ENCODE measurements around the gene RALGAPA2.

RALGAPA2 gene

GRCh38 chr20:20395903-20396568 is 316.4 kb downstream of the RALGAPA2 start:
- DNase-seq: no peak

- DNase-seq: no peak
These were observed 317.4 kb downstream of the RALGAPA2 start for GRCh38 chr20:20395087-20395486.

- DNase-seq: peak; percentile 74 to 86 (median 81)
These were observed 319.0 kb downstream of the RALGAPA2 start for GRCh38 chr20:20393207-20394120.

GRCh38 chr20:20391766-20392165 is 320.7 kb downstream of the RALGAPA2 start:
- no peak for DNase-seq

- DNase-seq: no peak
These were observed 321.3 kb downstream of the RALGAPA2 start for GRCh38 chr20:20391115-20391514.

GRCh38 chr20:20390393-20390792 is 322.1 kb downstream of the RALGAPA2 start:
- no peak for DNase-seq

- no peak for DNase-seq
These were observed 326.3 kb downstream of the RALGAPA2 start for GRCh38 chr20:20386192-20386591.

GRCh38 chr20:20375862-20376261 is 336.6 kb downstream of the RALGAPA2 start:
- DNase-seq: no peak

- DNase-seq: no peak
These were observed 339.3 kb downstream of the RALGAPA2 start for GRCh38 chr20:20373091-20373571.

- DNase-seq: no peak
These were observed 340.8 kb downstream of the RALGAPA2 start for GRCh38 chr20:20371681-20372080.

GRCh38 chr20:20371083-20371482 is 341.4 kb downstream of the RALGAPA2 start:
- DNase-seq: peak in 1 of 3 donors; percentile 23

GRCh38 chr20:20370094-20370575 is 342.3 kb downstream of the RALGAPA2 start:
- no peak for DNase-seq

GRCh38 chr20:20369250-20370093 is 343.0 kb downstream of the RALGAPA2 start:
- peak in 1 of 3 donors; percentile 55 for DNase-seq

GRCh38 chr20:20368418-20369249 is 343.8 kb downstream of the RALGAPA2 start:
- peak; percentile 31 to 63 (median 47) for DNase-seq

GRCh38 chr20:20367575-20368417 is 344.6 kb downstream of the RALGAPA2 start, which contains the start of gene INSM1:
INSM1 (plus strand) TSS chr20:20368104; CDS start chr20:20368268, 164 bp downstream.
- DNase-seq: peak in 1 of 3 donors; percentile 56

GRCh38 chr20:20366876-20367574 is 345.4 kb downstream of the RALGAPA2 start:
- peak in 1 of 3 donors; percentile 26 for DNase-seq

- no peak for DNase-seq
These were observed 345.9 kb downstream of the RALGAPA2 start for GRCh38 chr20:20366551-20366875.

- no peak for DNase-seq
These were observed 346.8 kb downstream of the RALGAPA2 start for GRCh38 chr20:20365480-20366161.

Data from suppressor macrophage treated with lipopolysaccharide for 1 hour (primary cell).